Stimulated activated CD4-positive, alpha-beta T cell treated with anti-CD3 and anti-CD28 coated beads, Interleukin-4, amount 100 ng/mL, for 24 hours (primary cell): ENCODE measurements around the gene KRTAP19-2.
"Not testable (repeated sequence)": the region's sequence is repeated elsewhere in the genome, so short reads cannot be mapped to it uniquely, and the experiment has no call there.

Experiments
- DNase-seq: peaks from one replicate; pipeline ENCODE4 v3.0.0-alpha.2; 2020

Gene KRTAP19-2

GRCh38 chr21:30487336-30487735, at the start of gene KRTAP19-2:
KRTAP19-2 (minus strand) TSS chr21:30487436; CDS start chr21:30487348, 88 bp downstream.
- DNase-seq: no peak

DNA sequence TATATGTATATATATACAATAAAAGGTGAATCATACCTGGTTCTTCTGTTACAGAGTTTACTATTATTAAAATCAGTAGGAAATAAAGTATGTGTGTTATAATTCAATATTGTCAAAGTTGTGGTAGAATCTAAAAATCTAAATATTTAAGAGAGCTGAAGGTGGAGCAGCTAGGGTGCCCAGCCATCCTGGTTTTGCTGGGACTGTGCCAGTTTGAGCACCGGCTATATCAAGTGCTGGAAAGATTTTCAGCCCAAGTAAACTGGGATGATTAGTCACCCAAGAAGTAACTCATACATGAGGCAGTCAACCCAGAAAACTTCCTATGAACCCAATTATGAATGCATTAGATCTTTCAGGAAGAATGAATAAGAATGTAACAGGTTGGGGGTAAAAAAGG, 31.6 kb upstream of the KRTAP19-2 start:
- DNase-seq: no peak

GRCh38 chr21:30515681-30516080, 28.4 kb upstream of the KRTAP19-2 start:
- DNase-seq: no peak

- not testable (repeated sequence) for DNase-seq
These were observed 18.5 kb upstream of the KRTAP19-2 start for GRCh38 chr21:30505621-30506205.

GRCh38 chr21:30502041-30502440, 14.8 kb upstream of the KRTAP19-2 start, which contains the start of gene KRTAP19-5:
KRTAP19-5 (minus strand) TSS chr21:30502141; CDS start chr21:30502090, 51 bp downstream.
- DNase-seq: no peak

GRCh38 chr21:30497065-30497464, 9.8 kb upstream of the KRTAP19-2 start, which contains the start of gene KRTAP19-4:
KRTAP19-4 (minus strand) TSS chr21:30497165; CDS start chr21:30497110, 55 bp downstream.
- no peak for DNase-seq

DNA sequence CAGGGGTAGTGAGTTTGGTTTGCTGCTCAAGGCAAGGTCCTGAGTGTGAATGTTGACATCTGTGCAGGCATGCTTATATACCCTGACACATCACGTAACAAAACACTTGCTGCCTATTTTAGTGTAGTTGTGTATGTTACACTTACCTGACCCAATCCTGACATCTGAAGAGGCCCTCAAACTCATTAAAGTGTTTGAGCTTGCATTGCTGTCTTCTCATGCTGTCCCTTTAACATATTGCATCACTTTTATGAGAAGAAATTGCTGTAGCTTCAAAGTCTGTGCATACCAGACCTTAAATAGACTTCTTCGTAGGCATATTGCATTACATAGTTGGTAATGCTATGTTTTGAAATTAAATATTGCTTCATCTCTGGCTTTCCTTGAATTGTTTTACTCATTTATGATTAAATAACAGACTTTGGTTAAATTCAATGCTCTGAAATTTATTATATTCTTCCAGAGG, 4.8 kb upstream of the KRTAP19-2 start, which contains the start of gene KRTAP19-3:
Gene KRTAP19-3 (minus strand): TSS at position 51 of the 466 bp plus-strand sequence. CDS start 56 bp downstream, outside the sequence.
- DNase-seq: no peak

- DNase-seq: no peak
These were observed 1.1 kb downstream of the KRTAP19-2 start for GRCh38 chr21:30486180-30486579.

DNA sequence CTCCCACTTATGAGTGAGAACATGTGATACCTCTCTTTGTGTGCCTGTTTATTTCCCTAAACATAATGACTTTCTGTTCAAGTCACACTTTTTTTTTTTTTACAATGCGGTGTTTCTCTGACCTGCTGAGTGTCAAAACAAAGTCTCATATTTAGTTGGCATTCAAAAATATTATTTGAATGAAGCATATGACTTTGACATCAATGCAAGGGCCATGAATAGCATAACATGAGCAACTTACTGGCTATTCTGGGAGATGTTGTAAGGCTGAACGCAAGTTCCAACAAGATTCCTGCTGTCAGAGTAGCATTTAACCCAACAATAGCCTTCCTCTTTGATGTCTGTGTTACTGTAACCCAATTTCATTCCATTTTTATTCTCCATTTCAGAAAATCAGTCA, 5.1 kb downstream of the KRTAP19-2 start:
- no peak for DNase-seq

GRCh38 chr21:30480145-30480544, 7.1 kb downstream of the KRTAP19-2 start, which contains the start of gene KRTAP19-1:
KRTAP19-1 (minus strand) TSS chr21:30480367; CDS start chr21:30480317, 50 bp downstream.
- no peak for DNase-seq

- no peak for DNase-seq
These were observed 8.0 kb downstream of the KRTAP19-2 start for GRCh38 chr21:30479259-30479658.

DNA sequence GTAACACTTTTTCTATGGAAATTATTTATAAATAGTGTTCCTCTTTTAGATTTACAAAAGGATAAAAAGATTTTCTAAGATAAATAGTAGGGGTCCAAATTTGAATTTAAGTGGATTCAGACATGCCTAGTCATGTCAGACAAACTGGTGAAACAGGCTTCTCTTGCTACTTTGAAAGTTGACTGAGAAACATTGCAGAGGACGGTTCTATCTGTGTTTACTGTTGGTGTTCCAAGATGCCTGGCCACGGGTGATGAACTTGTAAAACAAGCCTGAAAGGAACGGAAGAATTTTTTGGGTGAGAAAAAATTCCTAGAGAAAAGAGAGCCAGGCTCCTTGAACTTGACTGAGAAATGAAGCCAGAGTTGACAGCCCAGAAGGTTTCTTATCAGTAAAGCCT, 9.2 kb downstream of the KRTAP19-2 start:
- DNase-seq: no peak

DNA sequence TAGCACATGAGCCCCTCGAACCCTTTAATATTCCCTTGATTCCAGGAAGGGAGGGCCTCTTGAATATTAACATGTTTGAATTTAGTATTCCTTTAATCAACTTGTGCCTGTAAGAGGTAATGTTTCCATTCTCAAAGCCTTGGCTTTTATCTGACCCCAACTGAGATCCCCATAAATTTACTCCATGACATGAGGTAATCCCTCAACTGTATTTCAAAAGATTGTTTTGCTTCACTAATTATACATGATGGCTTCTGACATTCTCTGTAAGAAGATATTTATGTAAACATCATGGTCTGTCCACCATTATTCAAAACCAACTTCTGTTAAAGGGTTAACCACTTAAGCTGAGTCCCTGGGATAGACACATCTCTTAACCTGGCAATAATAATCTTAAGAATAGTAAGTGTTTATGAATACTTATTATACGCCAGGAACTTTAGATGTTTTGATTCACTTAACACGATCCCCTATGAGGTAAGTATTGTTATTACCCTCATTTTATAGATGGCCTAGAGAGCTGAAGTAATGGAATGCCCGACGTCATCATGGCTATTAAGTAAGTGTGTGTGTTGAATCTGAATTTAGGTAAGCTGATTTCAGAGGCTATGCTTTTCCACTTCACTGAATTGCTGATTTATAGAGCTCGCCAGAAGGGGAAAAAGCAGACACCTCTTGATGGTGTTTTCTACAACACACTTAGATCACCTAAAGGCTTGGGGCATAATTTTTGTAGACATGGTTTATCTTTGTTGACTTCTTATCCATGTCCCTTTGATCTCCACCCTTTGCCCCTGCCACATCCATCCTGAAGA, 18.1 kb downstream of the KRTAP19-2 start:
- DNase-seq: no peak

DNA sequence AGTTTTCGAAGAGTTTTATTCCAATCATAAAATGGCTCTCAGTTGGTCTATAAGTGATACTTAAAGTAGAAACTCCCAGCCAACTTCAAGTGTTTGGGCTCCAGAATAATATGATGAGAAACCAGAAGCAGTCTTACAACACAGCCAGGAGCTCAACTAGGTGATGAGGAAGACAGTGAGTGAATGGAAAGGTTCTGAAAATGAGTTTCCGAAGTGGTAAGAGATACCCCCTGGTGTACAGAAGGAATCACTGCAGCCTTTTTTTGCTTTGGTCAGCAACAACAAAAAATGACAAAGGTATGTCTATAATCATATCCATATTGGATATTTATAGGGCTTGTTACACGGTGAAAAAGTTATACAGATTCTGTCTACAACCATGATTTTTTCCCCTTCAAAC, 23.5 kb downstream of the KRTAP19-2 start:
- DNase-seq: no peak

GRCh38 chr21:30448514-30448913, 38.7 kb downstream of the KRTAP19-2 start:
- DNase-seq: no peak

DNA sequence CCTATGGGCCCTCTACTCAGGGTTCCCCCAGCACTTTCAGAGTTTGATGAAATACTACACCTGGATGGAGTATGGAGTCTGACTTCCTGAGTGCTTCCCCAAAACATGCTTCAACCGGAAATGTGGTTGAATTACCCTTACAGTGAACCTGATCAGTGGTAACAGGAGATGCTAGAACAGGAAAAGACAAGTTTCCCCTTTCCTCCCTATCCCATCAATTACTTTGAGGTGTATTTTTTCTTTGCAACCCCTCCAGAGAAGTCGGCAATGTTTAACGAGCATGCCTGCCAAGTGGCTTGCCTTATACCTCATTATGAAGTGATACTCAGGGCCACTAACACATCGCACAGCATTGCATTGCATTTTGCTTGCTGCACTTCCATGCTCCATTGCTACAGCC, 40.2 kb downstream of the KRTAP19-2 start:
- DNase-seq: no peak

DNA sequence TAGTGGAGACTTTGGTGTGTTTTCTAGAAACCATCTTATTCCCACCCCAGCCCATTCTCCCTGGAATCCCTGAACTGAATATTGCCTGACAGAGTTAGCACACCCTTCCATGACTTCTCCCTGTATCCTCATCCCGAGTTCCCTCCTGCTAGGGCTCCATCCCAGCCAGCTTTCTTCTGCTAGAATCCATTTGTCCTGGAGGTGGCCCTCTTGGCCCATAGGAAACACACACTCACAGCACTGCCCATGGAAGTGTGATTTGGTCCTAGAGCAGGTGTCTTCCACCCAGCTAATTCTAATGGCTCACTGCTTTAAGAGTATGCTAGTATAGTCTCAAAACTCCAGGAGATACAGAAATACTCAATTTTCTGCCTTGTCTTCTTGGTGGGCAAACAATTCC, 43.0 kb downstream of the KRTAP19-2 start:
- DNase-seq: no peak

DNA sequence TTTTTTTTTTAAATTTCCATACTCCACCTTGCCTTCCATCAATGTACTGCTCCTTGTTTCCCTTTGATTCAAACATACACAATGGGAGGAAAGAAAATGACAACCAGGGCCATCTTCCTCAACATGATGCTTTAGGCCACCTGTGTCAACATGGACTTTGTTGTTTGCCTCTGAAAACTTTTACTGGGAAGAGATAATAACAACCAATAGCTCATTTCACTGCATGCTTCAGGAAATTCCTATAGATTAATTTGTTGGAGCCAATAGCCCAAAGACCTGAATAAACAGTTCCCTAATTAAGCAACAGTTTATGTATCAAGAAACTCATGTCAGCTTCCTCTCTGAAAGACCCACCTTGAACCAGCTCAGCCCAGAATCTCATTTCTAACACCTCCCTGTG, 44.0 kb downstream of the KRTAP19-2 start:
- no peak for DNase-seq

DNA sequence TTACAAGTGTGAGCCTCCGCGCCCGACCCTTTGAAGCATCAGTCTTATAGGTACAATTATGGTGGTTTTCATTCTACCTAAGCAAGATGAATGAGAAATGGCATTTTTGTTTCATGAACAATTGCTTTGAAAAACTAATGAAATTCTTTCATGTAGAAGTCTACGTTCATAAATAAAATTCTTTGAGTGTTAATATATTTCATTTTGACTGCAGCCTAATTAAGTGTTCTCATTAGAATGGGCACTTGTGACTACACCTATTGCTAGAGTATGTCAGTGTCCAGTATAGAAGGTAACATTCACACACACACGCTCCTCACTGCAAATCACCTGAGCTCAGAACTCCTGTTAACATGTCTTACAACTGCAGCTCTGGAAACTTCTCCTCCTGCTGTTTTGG, 47.3 kb downstream of the KRTAP19-2 start, which contains the start of gene KRTAP15-1:
Gene KRTAP15-1 (plus strand): TSS at position 301 of the 400 bp plus-strand sequence. CDS start 53 bp downstream, at position 354.
- no peak for DNase-seq
